GM18498 (cell line): ENCODE results near the gene TFF2.

Experiments
- ATAC-seq: cut with Tn5 transposase; IDR thresholded peaks from one replicate; pipeline ENCODE4 v1.9.1; 2021; ENCODE audit warnings: mild to moderate bottlenecking, moderate library complexity; ENCODE audit not compliant: unreplicated experiment

TFF2 gene

GRCh38 chr21:42384156-42384945 lies 33.6 kb upstream of the TFF2 start:
- ATAC-seq = no peak

- no peak for ATAC-seq
These were observed 32.5 kb upstream of the TFF2 start for GRCh38 chr21:42383331-42383730.

- no peak for ATAC-seq
These were observed 32.1 kb upstream of the TFF2 start for GRCh38 chr21:42382915-42383314.

GRCh38 chr21:42381347-42381984 lies 30.7 kb upstream of the TFF2 start:
- no peak for ATAC-seq

GRCh38 chr21:42379426-42380215 lies 28.8 kb upstream of the TFF2 start:
- no peak for ATAC-seq

- ATAC-seq = no peak
These were observed 27.6 kb upstream of the TFF2 start for GRCh38 chr21:42378418-42378817.

GRCh38 chr21:42377951-42378340 lies 27.2 kb upstream of the TFF2 start:
- no peak for ATAC-seq

- ATAC-seq = no peak
These were observed 26.6 kb upstream of the TFF2 start for GRCh38 chr21:42377211-42377950.

GRCh38 chr21:42376338-42376982 lies 25.7 kb upstream of the TFF2 start:
- no peak for ATAC-seq

- ATAC-seq = no peak
These were observed 25.2 kb upstream of the TFF2 start for GRCh38 chr21:42375966-42376337.

GRCh38 chr21:42375506-42375905 lies 24.7 kb upstream of the TFF2 start:
- ATAC-seq = no peak

- ATAC-seq = no peak
These were observed 24.2 kb upstream of the TFF2 start for GRCh38 chr21:42374864-42375499.

GRCh38 chr21:42374457-42374856 lies 23.7 kb upstream of the TFF2 start:
- ATAC-seq = no peak

GRCh38 chr21:42373908-42374455 lies 23.2 kb upstream of the TFF2 start:
- no peak for ATAC-seq

- ATAC-seq = no peak
These were observed 22.6 kb upstream of the TFF2 start for GRCh38 chr21:42373196-42373907.

GRCh38 chr21:42370894-42371654 lies 20.3 kb upstream of the TFF2 start:
- no peak for ATAC-seq

GRCh38 chr21:42369821-42370220 lies 19.0 kb upstream of the TFF2 start:
- no peak for ATAC-seq

- ATAC-seq = no peak
These were observed 16.8 kb upstream of the TFF2 start for GRCh38 chr21:42367367-42368165.
